Esophagus squamous epithelium (tissue), 5 donors: ENCODE measurements around the gene ORMDL1. TPM values are rescaled to one million over a fixed set of nuclear protein-coding genes. Genes with fewer than 3 reads are reported as not detected.

Experiments used
- DNase-seq: peaks from one replicate; lab custom pipeline; 2025; lab: John Stamatoyannopoulos, UW
- H3K27ac ChIP-seq, 4 donors: fragments of 200-600 bp; sonication (generic); one replicate each; pipeline ENCODE4 v1.5.1; 2016 to 2019; ENCODE audit warnings: mild to moderate bottlenecking in 1 of 4
- H3K27me3 ChIP-seq, 4 donors: fragments of 200-600 bp; sonication (generic); 1 replicate in 3 of 4; 2 replicates in 1 of 4; pipeline versions ENCODE4 v1.5.1 to v1.6.0; 2017 to 2021; ENCODE audit warnings: antibody characterized with exemption in 1 of 4
- H3K36me3 ChIP-seq, 3 donors: fragments of 200-600 bp; sonication (generic); one replicate each; pipeline ENCODE4 v1.5.1; 2016 to 2019
- H3K4me1 ChIP-seq, 3 donors: fragments of 200-600 bp; sonication (generic); one replicate each; pipeline ENCODE4 v1.5.1; 2017 to 2019
- H3K4me3 ChIP-seq, 4 donors: fragments of 200-600 bp; sonication (generic); 1 replicate in 3 of 4; 2 replicates in 1 of 4; pipeline ENCODE4 v1.5.1; 2016 to 2019; ENCODE audit warnings: mild to moderate bottlenecking in 2 of 4, moderate library complexity in 1 of 4
- H3K9me3 ChIP-seq, 3 donors: fragments of 200-600 bp; sonication (generic); one replicate each; pipeline ENCODE4 v1.5.1; 2016 to 2019
- POLR2A ChIP-seq, 4 donors: fragments of 450-650 bp; IDR thresholded peaks; one replicate each; pipeline ENCODE4 v1.6.1; 2017; ENCODE audit warnings: antibody characterized with exemption in 4 of 4, mild to moderate bottlenecking in 4 of 4, moderate library complexity in 3 of 4
- WGBS, 2 donors: methylation state at CpG; one replicate each; pipeline ENCODE4 v1.1.5; 2018; 5-methylcytosine and 5-hydroxymethylcytosine counted together
- intact Hi-C: fragments of 100-400 bp; cut with DNase I; formaldehyde crosslinking; loops from one replicate; pipeline ENCODE4 v1.15.0; 2022
- total RNA-seq, 4 donors: library from RNA; depleted of rRNA; stranded (reverse); fragments of >200 nt; gene quantifications; one replicate each; pipeline ENCODE4 v1.1.0, GENCODE V29; 2016
- TF ChIP-seq, protein P1 (sequence below), 6 experiments: fragments of 450-650 bp in 4 of 6; fragments of 200-600 bp in 2 of 6; sonication (generic) in 2 of 6; IDR thresholded peaks; one replicate each; pipeline ENCODE4 v1.5.1; 2016 to 2019; ENCODE audit warnings: antibody characterized with exemption in 6 of 6, mild to moderate bottlenecking in 4 of 6, moderate library complexity in 4 of 6
- donor health status: DM: yes; HTN: yes; CAD: no.

Gene ORMDL1
- total RNA-seq, 4 donors from 2014 or later: 12.5 to 62.0 (median 38.7) TPM

- Histone ChIP-seq H3K4me3 (no peak overlapping the region), H3K9me3 (no peaks in the 10 kb centered on the region), H3K4me1 (no peaks in the 10 kb centered on the region), H3K27ac (no peak overlapping the region), H3K27me3 (no peaks in the 10 kb centered on the region), H3K36me3 (peaks cover 0 to 23% (median 0%) of the 10 kb centered on the region in 3 donors)
- TF ChIP-seq, protein P1, sequence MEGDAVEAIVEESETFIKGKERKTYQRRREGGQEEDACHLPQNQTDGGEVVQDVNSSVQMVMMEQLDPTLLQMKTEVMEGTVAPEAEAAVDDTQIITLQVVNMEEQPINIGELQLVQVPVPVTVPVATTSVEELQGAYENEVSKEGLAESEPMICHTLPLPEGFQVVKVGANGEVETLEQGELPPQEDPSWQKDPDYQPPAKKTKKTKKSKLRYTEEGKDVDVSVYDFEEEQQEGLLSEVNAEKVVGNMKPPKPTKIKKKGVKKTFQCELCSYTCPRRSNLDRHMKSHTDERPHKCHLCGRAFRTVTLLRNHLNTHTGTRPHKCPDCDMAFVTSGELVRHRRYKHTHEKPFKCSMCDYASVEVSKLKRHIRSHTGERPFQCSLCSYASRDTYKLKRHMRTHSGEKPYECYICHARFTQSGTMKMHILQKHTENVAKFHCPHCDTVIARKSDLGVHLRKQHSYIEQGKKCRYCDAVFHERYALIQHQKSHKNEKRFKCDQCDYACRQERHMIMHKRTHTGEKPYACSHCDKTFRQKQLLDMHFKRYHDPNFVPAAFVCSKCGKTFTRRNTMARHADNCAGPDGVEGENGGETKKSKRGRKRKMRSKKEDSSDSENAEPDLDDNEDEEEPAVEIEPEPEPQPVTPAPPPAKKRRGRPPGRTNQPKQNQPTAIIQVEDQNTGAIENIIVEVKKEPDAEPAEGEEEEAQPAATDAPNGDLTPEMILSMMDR (IDR thresholded peaks at IDR 0.05): no peak
- TF ChIP-seq POLR2A (IDR thresholded peaks at IDR 0.05): no peak
- intact Hi-C loops: no loop called here
- WGBS, 2 donors: 83 to 97% methylated on average over 3 of the region's 3 CpGs
- DNase-seq: no peak
Observed at GRCh38 chr2:189824694-189825396, 40.7 kb upstream of the ORMDL1 start.

DNA sequence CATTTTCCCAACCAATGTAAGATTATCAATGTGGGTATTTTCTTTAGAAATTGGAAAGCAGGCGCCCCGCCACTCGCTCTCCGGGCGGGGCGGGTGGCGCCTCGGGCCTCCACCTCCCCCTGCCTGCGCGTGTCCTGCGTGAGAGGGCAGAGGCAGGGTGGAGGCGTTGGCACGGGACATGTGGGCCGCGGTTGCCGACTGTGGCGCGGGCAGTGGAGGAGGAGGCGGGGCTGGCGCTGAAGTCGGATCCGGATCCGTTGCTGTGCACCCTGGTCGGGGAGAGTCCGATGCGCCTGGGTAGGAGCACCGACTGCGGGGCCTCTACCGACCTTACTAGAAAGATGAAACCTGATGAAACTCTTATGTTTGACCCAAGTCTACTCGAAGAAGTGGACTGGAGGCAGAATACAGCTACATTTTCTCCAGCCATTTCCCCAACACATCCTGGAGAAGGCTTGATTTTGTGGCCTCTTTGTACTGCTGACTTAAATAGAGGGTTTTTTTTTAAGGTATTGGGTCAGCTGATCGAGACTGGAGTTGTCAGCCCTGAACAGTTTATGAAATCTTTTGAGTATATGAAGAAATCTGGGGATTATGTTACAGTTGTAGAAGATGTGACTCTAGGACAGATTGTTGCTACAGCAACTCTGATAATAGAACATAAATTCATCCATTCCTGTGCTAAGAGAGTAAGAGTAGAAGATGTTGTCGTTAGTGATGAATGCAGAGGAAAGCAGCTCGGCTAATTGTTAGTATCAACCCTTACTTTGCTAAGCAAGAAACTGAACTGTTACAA is 38.0 kb upstream of the ORMDL1 start:
- peaks cover 0 to 46% (median 0%) of the 10 kb centered on the region in 3 donors for H3K36me3 ChIP-seq
- 92 to 93% methylated on average over 28 to 32 of the region's 33 CpGs for WGBS, 2 donors
- no peak overlapping the region for H3K27ac ChIP-seq
- H3K4me3 ChIP-seq: no peak overlapping the region
- intact Hi-C loops: no loop called here
- TF ChIP-seq, protein P1 (IDR thresholded peaks at IDR 0.05): no peak
- TF ChIP-seq POLR2A (IDR thresholded peaks at IDR 0.05): no peak
- no peaks in the 10 kb centered on the region for H3K4me1 ChIP-seq
- DNase-seq: no peak
- H3K27me3 ChIP-seq: no peaks in the 10 kb centered on the region
- H3K9me3 ChIP-seq: no peaks in the 10 kb centered on the region

- intact Hi-C loops: no loop called here
- no peak overlapping the region for H3K27ac ChIP-seq
- 79 to 82% methylated on average over 1 of the region's 1 CpG for WGBS, 2 donors
- H3K36me3 ChIP-seq: peaks cover 0 to 56% (median 0%) of the 10 kb centered on the region in 3 donors
- H3K27me3 ChIP-seq: no peaks in the 10 kb centered on the region
- TF ChIP-seq, protein P1 (IDR thresholded peaks at IDR 0.05): no peak
- no peak for TF ChIP-seq POLR2A (IDR thresholded peaks at IDR 0.05)
- no peak overlapping the region for H3K4me3 ChIP-seq
- no peak for DNase-seq
- H3K4me1 ChIP-seq: no peaks in the 10 kb centered on the region
- H3K9me3 ChIP-seq: no peaks in the 10 kb centered on the region
Observed at GRCh38 chr2:189819297-189819704, 35.2 kb upstream of the ORMDL1 start.

DNA sequence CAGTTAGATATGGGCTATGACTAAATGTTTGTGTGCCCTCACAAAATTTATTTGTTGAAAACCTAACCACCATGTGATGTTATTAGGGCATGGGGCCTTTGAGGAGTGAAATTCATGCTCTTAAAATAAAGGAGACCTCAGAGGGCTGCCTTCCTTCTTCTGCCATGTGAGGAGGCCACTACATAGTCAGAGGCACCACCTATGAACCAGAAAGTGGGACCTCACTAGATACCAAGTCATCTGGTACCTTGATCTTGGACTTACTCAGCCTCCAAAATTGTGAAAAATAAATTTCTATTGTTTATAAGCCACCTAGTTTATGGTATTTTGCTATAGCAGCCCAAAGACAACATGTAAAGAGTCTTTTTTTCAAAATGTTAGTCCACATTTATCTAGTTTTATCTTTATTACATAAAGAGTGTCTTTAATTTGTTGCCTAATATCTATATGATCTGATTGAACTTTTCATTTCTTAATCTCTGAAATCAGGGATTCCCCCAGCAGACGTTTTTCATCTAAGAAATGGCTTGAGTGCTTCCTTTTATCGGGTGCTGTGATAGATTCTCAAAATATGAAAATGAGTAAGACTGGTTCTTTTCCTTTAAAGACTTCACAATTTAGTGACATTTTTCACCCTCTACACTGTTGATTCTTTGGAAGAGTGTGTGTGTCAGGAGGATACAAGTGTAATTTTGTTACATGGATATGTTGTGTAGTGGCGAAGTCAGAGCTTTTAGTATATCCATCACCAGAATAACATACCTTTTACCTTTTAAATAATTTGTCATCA is 34.3 kb upstream of the ORMDL1 start:
- peaks cover 0 to 61% (median 0%) of the 10 kb centered on the region in 3 donors for H3K36me3 ChIP-seq
- no peaks in the 10 kb centered on the region for H3K27me3 ChIP-seq
- no peaks in the 10 kb centered on the region for H3K4me1 ChIP-seq
- no peak for DNase-seq
- intact Hi-C loops: no loop called here
- TF ChIP-seq POLR2A (IDR thresholded peaks at IDR 0.05): no peak
- TF ChIP-seq, protein P1 (IDR thresholded peaks at IDR 0.05): no peak
- no peak overlapping the region for H3K27ac ChIP-seq
- H3K4me3 ChIP-seq: no peak overlapping the region
- 60 to 78% methylated on average over 3 of the region's 3 CpGs for WGBS, 2 donors
- no peaks in the 10 kb centered on the region for H3K9me3 ChIP-seq
